AG09309 (cell line): ENCODE results near the gene PRR20C.
"Not testable (repeated sequence)": the region's sequence is repeated elsewhere in the genome, so short reads cannot be mapped to it uniquely, and the experiment has no call there.

Experiments
- DNase-seq: peaks from one replicate; pipeline ENCODE4 v3.0.0-alpha.2; 2010; ENCODE audit warnings: low read depth
- H3K4me3 ChIP-seq: 2 replicates; pipeline ENCODE4 v1.5.1; 2011; ENCODE audit warnings: mild to moderate bottlenecking, low read depth, low read length, moderate library complexity; ENCODE audit not compliant: control insufficient read depth
- TF ChIP-seq, protein P1 (sequence below): IDR thresholded peaks from 2 replicates; pipeline ENCODE4 v1.5.1; 2011; ENCODE audit warnings: mild to moderate bottlenecking, low read depth, low read length, inconsistent platforms; ENCODE audit not compliant: insufficient read depth, control insufficient read depth; ENCODE audit errors: missing control alignments

The PRR20C gene

GRCh38 chr13:57153761-57154160 is at the start of gene PRR20C:
TSS of gene PRR20C (plus strand) at chr13:57154061. CDS start at chr13:57154448, 387 bp downstream.
- DNase-seq, H3K4me3 ChIP-seq: not testable (repeated sequence)

- no peak overlapping the region for H3K4me3 ChIP-seq
- TF ChIP-seq, protein P1, sequence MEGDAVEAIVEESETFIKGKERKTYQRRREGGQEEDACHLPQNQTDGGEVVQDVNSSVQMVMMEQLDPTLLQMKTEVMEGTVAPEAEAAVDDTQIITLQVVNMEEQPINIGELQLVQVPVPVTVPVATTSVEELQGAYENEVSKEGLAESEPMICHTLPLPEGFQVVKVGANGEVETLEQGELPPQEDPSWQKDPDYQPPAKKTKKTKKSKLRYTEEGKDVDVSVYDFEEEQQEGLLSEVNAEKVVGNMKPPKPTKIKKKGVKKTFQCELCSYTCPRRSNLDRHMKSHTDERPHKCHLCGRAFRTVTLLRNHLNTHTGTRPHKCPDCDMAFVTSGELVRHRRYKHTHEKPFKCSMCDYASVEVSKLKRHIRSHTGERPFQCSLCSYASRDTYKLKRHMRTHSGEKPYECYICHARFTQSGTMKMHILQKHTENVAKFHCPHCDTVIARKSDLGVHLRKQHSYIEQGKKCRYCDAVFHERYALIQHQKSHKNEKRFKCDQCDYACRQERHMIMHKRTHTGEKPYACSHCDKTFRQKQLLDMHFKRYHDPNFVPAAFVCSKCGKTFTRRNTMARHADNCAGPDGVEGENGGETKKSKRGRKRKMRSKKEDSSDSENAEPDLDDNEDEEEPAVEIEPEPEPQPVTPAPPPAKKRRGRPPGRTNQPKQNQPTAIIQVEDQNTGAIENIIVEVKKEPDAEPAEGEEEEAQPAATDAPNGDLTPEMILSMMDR: no peak
- DNase-seq: no peak
These were observed 38.9 kb upstream of the PRR20C start for GRCh38 chr13:57114945-57115344.

DNA sequence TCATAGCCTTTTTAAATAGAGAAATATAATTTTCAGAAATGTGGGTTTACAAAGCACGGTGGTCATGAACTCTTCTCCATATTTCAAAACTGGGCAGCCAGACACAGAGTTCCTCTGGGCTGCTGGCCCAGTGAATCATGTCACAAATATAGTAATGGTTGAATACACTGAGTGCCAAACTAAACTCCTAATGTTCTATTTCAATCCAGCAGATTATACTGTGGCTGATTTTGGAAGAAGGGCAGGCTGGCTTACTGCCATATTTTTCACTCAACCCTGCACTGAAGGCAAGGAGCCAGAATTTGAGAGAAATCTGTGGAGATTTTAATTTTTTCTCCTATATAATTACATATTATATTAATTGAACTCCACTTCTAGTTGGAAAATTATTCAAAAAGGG is 30.2 kb upstream of the PRR20C start:
- no peak overlapping the region for H3K4me3 ChIP-seq
- TF ChIP-seq, protein P1: no peak
- no peak for DNase-seq

DNA sequence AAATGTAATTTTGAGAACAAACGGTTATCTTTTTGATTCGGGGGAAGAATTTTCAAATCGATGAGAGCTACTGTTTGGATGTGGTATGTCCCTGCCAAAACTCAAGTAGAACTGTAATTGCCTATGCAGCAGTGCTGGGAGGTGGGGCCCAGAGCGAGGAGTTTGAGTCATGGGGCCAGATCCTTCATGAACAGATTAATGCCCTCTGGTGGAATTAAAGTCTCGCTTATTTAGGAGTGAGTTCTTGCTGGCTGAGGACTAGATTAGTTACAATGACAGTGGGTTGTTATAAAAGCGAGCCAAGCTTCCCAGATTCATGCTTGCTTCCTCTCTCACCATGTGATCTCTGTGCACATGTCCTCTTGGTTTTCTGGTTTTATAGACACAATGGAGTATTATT is 25.0 kb upstream of the PRR20C start:
- DNase-seq: no peak
- TF ChIP-seq, protein P1: no peak
- no peak overlapping the region for H3K4me3 ChIP-seq

DNA sequence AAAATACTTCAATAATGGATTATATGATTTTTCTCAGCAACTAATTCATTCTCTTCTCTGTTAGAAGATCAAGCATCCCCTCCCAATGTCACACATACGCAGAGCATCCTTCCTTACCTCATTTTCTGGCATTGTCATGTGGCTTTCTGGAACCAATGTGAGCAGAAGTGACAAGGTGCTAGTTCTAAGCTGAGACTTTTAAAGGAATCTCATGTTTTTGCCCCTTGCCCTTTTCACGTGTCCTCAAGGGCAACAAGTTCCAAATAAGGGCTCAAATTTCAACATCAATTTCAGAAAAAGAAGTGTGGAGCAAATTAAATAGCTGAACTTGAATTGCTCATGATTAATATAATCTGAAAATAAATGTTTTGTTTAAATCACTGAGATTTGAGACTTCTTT is 17.8 kb upstream of the PRR20C start:
- TF ChIP-seq, protein P1: no peak
- DNase-seq: no peak
- H3K4me3 ChIP-seq: no peak overlapping the region

- H3K4me3 ChIP-seq: no peak overlapping the region
- TF ChIP-seq, protein P1: no peak
- DNase-seq: no peak
These were observed 16.3 kb upstream of the PRR20C start for GRCh38 chr13:57137585-57137984.

GRCh38 chr13:57138988-57139387 is 14.9 kb upstream of the PRR20C start:
- no peak overlapping the region for H3K4me3 ChIP-seq
- TF ChIP-seq, protein P1: no peak
- no peak for DNase-seq

DNA sequence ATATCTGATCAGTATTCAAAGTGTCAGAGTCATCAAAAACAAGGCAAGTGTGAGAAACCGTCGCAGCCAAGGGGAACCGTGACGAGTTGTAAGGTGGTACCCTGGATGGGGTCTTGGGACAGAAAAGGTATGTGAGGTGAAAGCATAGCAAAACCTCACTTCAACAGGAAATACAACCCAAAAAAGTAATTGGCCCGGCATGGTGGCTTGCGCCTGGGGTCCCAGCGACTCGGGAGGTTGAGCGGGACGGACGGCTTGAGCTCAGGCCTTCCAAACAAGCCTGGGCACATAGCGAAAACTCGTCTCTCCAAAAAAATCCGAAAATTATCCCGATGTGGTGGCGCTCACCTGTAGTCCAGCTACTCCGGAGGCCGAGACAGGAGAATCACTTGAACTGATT is 14.1 kb upstream of the PRR20C start:
- DNase-seq, H3K4me3 ChIP-seq: not testable (repeated sequence)

DNA sequence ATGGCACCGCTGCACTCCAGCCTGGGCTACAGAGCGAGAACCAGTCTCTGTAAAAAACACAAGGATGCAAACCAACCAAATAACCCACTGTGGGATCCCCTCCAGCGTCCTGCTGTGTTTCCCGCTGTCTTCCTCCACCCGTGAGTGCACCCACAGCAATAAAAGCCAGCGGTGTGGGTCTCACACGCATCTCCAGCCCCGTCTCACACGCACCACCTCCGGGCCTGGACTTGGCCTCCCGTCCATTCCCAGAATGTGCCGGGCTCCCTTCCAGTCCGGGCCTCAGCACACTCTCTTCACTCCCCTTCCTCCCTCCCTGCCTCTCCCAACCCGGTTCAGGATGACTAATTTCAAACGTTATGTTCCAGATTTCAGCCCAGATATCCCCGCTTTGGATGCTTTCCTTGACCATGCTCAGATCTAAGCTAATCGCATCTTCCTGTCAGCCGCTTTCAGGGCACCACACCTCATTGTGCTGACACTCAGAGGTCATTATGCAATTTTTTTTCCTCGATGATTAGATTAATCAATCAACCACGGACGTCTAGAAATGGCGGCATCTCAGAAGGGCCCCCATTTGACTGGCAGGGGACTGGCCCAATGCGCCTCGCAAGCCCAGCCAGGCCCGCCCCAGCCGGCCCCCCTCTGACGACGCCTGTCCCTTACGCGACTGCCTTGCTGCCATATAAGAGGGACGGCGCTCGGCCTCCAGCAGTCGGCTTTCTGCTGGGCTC is 13.5 kb upstream of the PRR20C start, which contains the start of gene PRR20A:
Gene PRR20A, plus strand, starts transcription at position 684 of the 734 bp plus-strand sequence. CDS start 387 bp downstream, outside the sequence.
- not testable (repeated sequence) for H3K4me3 ChIP-seq, DNase-seq

DNA sequence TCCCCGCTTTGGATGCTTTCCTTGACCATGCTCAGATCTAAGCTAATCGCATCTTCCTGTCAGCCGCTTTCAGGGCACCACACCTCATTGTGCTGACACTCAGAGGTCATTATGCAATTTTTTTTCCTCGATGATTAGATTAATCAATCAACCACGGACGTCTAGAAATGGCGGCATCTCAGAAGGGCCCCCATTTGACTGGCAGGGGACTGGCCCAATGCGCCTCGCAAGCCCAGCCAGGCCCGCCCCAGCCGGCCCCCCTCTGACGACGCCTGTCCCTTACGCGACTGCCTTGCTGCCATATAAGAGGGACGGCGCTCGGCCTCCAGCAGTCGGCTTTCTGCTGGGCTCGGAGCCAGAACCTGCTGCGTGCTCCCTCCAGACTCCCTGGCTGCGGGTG is 6.7 kb upstream of the PRR20C start, which contains the start of gene PRR20B:
Gene PRR20B, plus strand, starts transcription at position 301 of the 400 bp plus-strand sequence. CDS start 387 bp downstream, outside the sequence.
- not testable (repeated sequence) for H3K4me3 ChIP-seq, DNase-seq

GRCh38 chr13:57148106-57148505 is 5.8 kb upstream of the PRR20C start:
- DNase-seq: not testable (repeated sequence)

More at GRCh38 chr13:57148106-57148505, 5.8 kb upstream of the PRR20C start:
- not testable (repeated sequence) for H3K4me3 ChIP-seq
